ENCODE measurements around the gene RSBN1.

RSBN1 gene

DNA sequence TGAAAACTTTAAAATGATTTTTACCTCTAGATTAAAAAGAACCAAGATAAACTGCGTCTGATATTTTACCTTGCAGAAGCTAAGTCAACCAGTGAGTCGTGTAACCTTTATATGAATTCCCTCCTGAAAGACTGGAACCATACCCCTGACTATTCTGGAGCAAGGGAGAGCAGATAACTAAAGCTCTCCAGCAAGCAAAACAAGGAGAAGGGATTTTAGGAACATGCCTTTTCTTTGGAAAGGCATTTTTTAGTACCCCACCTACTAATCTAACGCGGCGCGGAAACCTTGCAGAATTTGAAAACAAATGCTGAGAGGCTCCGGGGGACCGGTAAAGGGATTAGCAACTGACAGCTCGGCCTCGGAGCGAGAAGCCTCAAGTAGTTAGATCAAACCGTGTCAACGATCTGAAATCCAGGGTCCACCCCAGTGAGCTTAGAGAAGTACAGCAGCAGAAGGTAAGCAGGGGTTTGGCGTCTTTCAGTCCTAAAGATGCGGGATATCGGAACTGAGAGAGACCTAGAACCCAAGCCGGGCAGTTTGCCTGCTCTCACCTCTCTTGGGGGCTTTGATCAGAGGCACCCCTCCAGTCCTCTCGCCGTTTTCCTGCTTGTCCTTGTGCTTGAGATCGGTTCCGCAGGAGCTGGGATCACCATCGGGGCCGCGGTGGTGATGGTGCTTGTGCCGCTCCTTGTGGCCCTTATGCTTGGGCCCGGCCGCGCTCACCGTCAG lies 954 bp downstream of the RSBN1 start:
- peak in 2 of 5 experiments; percentile 10 to 51 for DNase-seq

- no peak for DNase-seq
Observed at GRCh38 chr1:113809670-113810602, 2.3 kb downstream of the RSBN1 start.

GRCh38 chr1:113808450-113809195 lies 3.7 kb downstream of the RSBN1 start:
- peak in 1 of 5 experiments; percentile 63 for DNase-seq

DNA sequence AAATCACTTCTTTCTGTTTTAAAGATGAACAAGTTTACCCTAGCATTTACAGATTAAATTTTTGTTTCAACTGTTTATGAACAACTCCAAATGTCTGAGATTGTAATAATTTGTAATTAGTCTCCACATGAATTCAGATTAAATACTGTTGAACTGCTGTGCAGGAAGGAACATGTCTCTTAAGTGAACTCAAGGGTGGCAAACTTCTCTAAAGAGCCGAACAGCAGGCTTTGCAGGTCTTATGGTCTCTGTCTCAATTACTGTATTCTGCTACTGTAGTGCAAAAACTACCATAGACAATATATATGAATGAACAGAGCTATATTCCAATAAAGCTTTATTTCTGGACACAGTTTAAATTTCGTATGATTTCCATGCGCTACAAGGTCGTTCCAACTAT lies 6.6 kb downstream of the RSBN1 start:
- DNase-seq, result no peak

DNA sequence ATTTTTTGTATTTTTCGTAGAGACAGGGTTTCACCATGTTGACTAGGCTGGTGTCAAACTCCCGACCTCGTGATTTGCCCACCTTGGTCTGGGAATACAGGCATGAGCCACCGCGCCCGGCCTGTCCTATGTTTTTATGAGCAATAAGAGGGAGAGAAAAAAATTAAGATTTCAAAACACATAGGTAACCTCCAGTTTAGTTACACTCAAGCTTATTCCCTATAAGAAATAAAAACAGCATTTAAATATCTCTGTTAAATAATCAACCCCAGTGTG lies 7.1 kb downstream of the RSBN1 start:
- no peak for DNase-seq

- no peak for DNase-seq
Observed at GRCh38 chr1:113804421-113805255, 7.6 kb downstream of the RSBN1 start.

DNA sequence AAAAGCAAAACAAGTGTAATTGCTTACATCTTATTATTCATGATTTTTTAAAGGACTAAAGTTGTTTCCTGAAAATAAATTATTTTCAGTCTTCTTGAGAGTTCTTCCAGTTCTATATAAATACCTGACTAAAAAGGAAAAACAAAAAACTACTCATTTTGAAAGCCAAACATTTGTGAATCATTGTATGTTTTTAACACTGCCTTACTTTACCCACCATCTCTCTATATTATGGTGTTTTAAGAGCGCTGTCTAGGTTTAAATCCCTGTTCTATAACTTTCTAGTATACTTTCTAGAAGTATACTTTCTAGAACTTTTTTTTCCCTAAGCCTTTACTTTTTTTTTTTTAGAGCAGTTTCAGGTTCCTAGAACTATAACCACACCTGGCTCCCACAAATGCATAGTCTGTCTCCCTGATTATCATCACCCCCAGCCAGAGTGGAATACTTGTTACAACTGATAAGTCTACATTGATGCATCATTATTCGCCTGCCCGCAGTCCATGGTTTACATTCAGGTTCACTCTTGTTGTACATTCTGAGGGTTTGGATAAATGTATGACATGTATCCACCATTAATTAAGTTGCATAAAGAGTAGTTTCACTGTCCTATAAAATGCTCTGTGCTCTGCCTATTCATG lies 9.8 kb downstream of the RSBN1 start:
- DNase-seq, result peak in 1 of 5 experiments; percentile 29

DNA sequence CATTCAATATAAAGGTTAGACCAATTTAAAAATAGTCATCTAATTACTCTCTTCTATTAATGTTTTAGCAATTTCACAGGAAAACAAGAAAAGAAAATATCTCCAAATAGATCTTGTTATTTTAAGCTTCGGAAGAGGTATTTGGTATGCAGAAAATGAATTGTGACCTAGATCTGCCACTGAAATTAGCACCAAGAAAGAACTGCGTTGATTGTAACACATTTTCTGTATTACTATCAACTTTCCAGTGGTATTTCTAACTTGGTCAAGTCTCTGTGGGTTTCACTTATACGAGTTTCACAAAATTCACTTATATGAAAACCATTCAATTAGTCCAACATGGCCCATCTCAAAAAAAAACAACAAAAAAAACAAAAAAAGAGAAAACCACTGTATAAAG lies 11.8 kb downstream of the RSBN1 start:
- DNase-seq, result no peak

DNA sequence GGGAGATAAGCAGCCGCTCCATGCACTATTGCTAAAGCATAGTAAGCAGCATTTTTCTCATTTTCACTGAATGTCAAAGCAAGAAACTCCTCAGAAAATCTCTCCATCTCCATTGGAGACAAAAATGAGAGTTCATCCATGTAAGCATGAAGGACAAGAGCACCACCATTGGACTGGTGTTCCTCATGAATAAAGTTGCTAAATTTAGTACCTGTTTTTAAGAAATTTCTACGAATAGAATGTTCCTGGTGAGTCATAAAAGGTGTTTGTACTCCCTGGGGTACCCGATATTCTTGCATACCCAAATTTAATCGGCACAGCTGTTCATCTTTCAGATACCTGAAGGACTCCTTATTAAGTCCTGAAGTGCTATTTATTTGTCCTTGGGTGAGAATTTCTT lies 14.8 kb downstream of the RSBN1 start:
- DNase-seq, result no peak

DNA sequence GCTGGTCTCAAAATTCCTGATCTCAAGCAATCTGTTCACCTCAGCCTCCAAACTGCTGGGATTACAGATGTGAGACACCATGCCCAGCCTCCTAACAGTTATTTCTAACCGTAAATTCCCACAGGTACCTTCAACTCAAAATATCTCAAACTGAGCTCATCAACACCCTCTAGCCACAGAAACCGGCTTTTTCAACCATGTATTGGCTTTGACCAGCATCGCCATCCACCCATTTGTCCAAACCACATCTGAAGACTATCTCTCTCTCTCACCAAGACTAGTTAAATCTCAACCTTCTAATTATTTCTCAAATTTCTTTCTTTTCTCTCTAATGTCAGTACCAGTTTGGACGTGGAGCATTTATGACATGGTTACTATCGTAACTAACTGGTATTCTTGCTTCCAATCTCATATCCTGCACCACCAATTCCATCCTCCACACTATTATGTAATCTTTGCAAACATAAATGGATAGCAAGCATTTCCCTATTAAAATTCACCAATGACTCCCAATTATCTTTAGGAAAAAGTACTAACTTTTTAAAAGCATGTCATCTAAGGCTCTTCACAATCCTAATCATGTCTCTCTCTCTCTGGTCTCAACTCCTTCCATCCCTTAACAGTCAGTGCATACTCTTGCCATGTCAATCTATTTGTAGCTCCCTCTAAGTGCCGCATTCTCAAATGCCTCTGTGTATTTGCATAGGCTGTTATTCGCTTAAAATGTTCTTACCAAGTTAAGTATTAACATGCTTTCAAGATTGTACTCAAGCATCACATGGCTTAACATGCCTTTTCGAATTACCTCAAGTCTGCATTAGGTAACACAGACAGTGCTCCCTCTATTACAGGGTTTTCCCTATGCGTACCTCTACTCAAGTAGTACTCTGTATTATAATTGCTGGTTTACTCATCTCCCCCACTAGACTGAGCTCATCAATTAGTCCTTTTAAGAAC lies 18.1 kb downstream of the RSBN1 start:
- no peak for DNase-seq

DNA sequence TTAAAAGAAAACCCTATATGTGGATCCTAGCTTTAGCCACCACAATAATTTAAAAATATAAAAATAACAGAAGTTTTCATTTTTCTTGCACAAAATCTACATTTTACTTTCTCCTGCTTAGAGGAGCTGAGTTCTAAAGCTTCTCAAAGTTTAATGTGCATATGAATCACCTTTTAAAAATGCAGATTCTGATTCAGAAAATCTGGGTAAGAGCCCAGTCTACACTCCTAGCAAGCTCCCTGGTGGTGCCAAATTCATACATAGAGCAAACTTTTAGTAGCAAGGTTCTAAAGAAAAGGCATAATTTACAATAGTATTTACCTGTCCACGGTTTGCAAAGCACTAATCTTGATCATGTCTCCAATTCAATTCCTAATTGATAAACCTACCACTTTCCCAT lies 19.3 kb downstream of the RSBN1 start:
- no peak for DNase-seq

- peak in 2 of 5 experiments; percentile 18 to 40 for DNase-seq
Observed at GRCh38 chr1:113792471-113792870, 19.8 kb downstream of the RSBN1 start.

- no peak for DNase-seq
Observed at GRCh38 chr1:113788802-113789201, 23.5 kb downstream of the RSBN1 start.

GRCh38 chr1:113787663-113788062 lies 24.6 kb downstream of the RSBN1 start:
- no peak for DNase-seq

DNA sequence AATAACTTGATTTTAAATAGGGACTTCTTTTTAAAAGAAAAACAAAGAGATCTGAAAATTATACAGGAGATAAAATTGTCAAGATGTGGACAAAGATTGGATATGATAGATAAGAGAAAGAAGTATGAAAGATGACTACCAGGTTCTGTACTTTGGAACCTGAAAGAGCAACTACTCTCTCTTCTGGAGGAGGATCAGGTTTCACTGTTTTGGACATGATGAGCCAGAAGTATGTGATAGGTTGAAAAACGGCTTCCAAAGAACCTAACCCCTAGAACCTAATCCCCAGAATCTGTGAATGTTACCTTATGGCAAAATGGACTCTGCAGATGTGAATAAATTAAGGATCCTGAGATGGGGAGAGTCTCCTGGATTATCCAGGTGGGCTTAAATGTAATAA lies 26.2 kb downstream of the RSBN1 start:
- no peak for DNase-seq

DNA sequence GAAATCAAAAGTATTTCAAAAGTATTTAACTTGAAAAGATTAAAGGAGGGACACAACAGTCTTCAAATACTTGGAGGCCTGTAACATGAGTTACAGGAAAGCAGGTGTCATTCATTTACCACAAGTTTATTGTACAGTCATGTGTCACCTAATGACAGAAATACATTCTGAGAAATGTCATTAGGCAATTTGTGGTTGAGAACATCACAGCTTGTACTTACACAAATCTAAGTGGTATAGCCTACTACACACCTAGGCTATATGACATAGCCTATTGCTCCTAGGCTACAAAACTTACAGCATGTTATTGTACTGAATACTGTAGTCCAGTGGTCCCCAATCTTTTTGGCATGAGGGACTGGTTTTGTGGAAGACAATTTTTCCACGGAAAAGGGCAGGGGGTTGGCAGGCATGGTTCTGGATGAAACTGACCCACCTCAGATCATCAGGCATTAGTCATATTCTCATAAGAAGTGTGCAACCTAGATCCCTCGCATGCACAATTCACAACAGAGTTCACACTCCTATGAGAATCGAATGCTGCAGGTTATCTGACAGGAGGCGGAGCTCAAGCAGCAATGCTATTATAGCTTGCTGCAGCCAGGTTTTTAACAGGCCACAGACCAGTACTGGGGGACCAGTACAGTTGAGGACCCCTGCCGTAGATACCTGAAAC lies 28.0 kb downstream of the RSBN1 start:
- DNase-seq, result peak in 1 of 5 experiments; percentile 88

DNA sequence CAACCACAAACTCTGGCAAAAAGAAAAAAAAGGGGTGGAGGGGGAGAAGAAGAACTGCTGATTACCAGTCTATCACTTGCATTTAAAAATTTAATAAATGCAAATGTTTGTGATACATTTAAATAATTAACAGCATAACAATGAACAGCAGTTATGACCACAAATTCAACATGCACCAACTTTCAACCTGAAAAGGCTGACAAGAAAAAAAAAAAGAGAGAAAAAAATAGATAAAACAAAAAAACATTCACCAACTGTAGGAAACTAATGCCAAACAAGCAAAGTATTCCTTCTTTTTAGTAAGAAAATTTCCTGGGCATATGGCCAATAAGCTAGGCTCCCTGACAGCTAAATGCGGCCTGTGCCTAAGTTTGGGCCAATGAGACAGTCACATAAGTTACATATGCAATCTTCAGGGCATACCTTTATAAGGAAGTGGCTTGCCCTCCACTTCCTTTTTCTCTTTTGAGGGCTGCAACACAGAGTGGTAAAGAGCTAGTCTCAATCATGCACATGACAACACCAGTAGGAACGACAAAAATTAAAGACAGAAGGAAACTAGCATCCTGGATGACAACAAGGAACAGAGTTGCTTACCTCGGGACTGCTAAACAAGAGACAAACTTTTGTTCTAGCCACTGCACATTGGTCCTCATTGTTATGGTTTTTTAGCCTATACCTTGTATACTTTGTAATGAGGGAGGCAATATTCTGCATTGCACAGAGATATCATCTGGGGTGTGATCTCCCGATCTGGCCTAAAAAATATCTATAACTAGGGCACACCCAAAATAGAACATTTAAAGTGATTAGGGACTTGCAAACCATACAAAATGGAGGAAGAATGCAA lies 28.8 kb downstream of the RSBN1 start:
- peak in 3 of 5 experiments; percentile 34 to 92 (median 67) for DNase-seq

GRCh38 chr1:113782406-113782805 lies 29.9 kb downstream of the RSBN1 start:
- no peak for DNase-seq

All from T-helper 2 cell (primary cell).